ENCODE measurements around the gene UBE2O.
"Not testable (repeated sequence)": the region's sequence is repeated elsewhere in the genome, so short reads cannot be mapped to it uniquely, and the experiment has no call there.

Gene UBE2O

GRCh38 chr17:76370261-76370993 is 82.5 kb downstream of the UBE2O start:
- no peak for DNase-seq (ENCODE audit: low read depth in 3 of 3)

DNA sequence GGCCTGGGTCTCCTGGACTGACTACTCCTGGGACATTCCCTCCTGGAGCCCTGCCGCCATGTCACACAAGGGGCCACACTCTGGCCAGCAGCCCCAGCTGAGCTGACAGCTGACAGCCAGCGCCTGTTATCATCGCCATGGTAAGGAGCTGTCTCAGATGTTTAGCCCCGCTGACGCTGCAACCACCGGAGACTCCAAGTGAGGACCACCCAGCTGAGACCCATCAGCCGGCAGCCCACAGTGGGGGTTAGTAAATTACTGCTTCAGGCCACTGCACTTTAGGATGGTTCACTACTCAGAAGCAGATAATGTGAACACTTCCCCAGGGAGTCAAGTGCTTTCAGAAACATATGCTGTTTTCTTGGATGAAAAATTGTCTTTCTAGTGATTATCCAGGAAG is 83.1 kb downstream of the UBE2O start:
- no peak for DNase-seq (ENCODE audit: low read depth in 3 of 3)

GRCh38 chr17:76369379-76369778 is 83.6 kb downstream of the UBE2O start:
- DNase-seq (ENCODE audit: low read depth in 3 of 3), result no peak

- DNase-seq (ENCODE audit: low read depth in 3 of 3), result no peak
Observed at GRCh38 chr17:76368545-76368944, 84.4 kb downstream of the UBE2O start.

DNA sequence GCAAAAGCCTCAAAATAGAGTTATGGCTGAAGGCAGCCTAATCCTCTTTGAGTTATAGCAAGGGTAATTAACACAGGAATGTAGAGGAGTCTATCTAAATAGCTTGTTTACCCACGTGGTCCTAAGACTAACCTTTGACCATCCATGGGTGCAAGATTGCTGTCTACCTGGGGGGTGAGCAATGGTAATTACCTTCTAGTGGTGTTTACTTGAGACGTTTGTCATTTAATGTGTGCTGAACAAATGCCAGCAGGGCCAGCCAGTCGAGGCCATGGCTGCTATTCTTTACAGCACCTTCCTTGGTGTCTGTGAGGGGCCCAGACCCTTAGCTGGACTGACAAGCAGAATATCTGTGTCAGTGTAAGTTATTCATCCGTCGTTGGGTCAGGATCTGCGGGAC is 85.3 kb downstream of the UBE2O start:
- DNase-seq (ENCODE audit: low read depth in 3 of 3), result no peak

- DNase-seq (ENCODE audit: low read depth in 3 of 3), result no peak
Observed at GRCh38 chr17:76366247-76366646, 86.7 kb downstream of the UBE2O start.

- no peak for DNase-seq (ENCODE audit: low read depth in 3 of 3)
Observed at GRCh38 chr17:76365256-76365903, 87.6 kb downstream of the UBE2O start.

GRCh38 chr17:76363107-76363842 is 89.7 kb downstream of the UBE2O start:
- DNase-seq (ENCODE audit: low read depth in 3 of 3), result no peak

DNA sequence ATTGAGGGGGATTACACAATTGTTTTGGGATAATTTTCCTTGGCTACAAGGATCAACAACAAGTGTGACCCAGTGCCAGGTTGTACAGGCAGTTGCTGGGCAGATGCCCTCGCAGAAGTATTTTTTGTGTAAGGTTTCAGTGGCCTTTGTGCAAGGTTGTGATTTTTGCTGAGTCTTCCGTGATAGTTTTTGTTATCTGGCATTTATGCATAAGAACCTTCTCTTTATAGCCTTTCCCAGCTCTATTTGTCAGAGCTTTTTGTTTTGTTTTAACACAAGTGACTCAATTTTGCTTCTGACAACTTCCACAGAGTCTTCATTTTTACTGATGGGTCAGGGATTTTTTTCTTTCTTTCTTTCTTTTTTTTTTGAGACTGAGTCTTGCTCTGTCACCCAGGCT is 92.5 kb downstream of the UBE2O start:
- DNase-seq (ENCODE audit: low read depth in 3 of 3), result no peak

GRCh38 chr17:76359776-76360175 is 93.2 kb downstream of the UBE2O start:
- not testable (repeated sequence) for DNase-seq (ENCODE audit: low read depth in 3 of 3)

- no peak for DNase-seq (ENCODE audit: low read depth in 3 of 3)
Observed at GRCh38 chr17:76359375-76359774, 93.6 kb downstream of the UBE2O start.

DNA sequence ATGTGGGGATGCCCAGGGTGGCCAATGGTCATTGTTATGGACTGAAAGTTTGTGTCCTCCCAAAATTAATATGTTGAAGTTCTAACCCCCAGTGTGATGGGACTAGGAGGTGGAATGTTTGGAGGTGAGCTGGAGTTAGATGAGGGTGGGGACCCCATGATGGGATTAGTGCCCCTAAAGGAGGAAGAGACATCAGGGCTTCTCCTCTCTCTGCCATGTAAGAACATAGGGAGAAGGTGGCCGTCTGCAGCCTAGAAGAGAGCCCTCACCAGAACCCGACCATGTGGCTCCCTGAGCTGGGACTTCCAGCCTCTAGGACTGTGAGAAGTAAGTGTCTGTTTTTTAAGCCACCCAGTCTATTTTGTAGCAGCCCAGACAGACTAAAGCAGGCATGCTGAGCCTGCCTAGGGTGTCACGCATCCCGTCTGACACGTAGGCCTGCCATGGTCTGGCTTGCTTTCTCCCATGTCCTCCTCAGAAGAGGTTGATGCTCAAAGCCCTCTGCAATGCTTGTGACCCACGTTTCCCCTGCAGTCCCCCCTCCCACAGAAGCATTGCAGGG is 95.3 kb downstream of the UBE2O start:
- no peak for DNase-seq (ENCODE audit: low read depth in 3 of 3)

GRCh38 chr17:76356803-76357456 is 96.0 kb downstream of the UBE2O start:
- DNase-seq (ENCODE audit: low read depth in 3 of 3), result no peak

DNA sequence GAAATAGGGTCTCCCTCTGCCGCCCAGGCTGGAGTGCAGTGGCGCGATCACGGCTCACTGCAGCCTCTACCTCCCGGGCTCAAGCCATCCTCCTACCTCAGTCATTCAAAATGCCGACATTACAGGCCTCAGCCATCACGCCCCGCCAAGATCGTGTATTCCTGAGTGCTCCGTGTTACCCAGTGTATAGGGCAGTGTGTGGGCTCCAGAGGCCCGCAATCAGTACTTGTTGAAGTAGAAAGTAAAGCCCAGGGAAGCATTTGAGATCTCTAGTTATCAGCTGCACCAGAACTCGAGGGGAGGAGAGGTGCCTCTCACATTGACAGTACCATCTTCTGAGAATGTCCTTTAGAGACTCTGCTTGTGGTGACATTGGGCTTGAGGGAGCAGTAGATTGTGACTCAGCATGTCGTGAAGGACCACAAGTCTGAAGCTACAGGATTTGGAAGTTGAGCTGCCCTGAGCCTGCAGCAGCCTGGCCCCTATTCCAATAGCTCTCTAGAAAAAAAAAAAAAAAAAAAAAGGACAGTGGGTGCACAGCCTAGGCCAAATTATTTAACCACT is 98.1 kb downstream of the UBE2O start:
- DNase-seq (ENCODE audit: low read depth in 3 of 3), result no peak

GRCh38 chr17:76354317-76354729 is 98.6 kb downstream of the UBE2O start:
- DNase-seq (ENCODE audit: low read depth in 3 of 3), result no peak

DNA sequence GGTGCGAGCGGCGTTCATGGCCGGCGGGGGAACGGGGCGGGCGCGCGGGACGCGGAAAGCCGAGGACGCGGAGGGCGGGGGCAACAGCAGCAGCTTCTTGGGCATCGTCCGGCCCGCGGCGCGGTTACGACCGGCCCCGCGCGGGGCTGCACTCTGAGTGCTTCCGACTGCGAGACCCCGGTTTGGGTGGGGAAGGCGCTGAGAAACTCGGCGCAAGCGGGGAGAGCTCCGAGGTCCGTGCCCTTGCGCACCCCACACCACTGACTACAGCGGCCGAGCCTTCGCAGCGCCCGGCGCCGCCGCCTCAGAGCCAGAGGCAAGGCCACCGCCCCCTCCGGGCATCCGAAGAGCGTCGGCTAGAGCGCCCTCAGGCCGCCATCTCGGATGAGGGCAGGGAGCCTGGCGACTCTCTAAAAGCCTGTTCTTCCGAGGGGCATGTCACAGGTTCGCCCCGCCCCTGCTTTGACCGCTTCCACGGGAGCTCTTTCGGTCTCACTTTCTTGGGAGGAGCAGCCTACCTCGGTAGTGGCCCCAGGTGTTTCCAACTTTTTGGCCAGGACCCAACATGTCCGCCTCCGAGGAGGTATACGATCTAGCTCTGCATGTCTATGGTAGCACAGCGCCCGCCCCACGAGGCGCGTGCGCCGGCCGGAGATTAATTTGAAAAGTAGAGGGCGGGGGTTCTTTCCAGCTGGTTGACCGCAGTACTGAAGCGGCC is 99.2 kb downstream of the UBE2O start, which contains the start of gene PRPSAP1:
Gene PRPSAP1, minus strand, starts transcription at position 318 of the 718 bp plus-strand sequence. Its CDS starts 213 bp downstream, at position 105.
- DNase-seq (ENCODE audit: low read depth in 3 of 3), result peak; percentile 59 to 80 (median 66)

DNA sequence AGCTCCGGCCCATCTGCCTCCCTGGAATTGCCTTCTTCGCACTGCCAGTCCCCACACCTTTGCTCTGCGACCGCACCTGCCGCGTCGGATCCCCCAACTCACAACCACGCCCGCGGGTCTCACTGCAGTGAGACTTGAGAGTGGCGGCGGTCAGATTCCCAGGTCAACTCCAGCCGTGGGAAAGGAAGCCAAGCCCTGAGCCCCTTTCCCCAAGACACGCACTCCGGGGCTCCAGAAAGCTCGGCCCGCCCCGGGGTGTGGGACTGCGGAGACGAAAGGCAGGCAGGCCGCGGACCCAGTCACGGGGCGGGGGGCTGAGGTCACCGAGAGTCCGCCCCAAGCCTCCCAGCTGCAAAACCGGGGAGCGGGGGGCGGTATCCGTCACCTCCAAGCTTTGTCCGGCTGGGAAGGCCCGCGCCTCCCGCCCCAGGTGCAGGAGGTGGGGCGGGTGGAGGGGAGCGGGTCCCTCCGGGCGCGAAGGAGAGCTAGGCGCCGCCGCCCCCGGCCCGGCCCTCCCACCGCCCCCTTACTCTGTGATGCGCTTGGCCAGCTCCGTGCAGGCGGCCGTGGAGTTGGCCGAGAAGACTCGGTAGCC is 99.9 kb downstream of the UBE2O start:
- DNase-seq (ENCODE audit: low read depth in 3 of 3), result peak in 1 of 3 experiments; percentile 17

GRCh38 chr17:76351526-76352071 is 101.4 kb downstream of the UBE2O start:
- DNase-seq (ENCODE audit: low read depth in 3 of 3), result no peak

DNA sequence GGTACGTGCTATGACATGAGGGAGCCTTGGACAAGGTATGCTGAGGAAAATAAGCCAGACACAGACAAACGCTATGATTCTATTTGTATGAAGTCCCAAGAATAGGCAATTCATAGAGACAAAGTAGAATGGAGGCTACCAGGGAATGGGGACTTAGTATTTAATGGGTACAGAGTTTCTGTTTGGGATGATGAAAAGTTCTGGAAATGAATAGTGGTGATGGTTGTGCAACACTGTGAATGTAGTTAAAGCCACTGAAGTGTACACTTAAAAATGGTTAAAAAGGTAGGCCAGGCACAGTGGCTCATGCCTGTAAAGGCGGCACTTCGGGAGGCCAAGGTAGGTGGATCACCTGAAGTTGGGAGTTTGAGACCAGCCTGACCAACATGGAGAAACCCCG is 102.5 kb downstream of the UBE2O start:
- no peak for DNase-seq (ENCODE audit: low read depth in 3 of 3)

DNA sequence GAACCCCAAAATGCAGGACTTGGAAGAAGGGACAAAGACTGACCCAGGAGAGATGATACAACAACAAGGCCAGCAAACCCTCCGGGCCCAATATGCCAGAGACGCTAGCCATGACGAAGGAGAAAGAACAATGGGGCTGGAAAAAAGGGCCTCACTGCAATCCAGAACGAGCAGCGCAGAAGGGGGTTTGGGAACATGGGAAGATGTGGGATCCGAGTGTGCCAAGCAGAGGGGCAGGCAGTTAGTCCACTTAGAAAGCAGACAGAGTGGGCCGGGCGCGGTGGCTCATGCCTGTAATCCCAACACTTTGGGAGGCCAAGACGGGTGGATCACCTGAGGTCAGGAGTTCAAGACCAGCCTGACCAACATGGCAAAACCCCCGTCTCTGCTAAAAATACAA is 106.0 kb downstream of the UBE2O start:
- DNase-seq (ENCODE audit: low read depth in 3 of 3), result not testable (repeated sequence)

Measured in stimulated activated CD4-positive, alpha-beta T cell treated with anti-CD3 and anti-CD28 coated beads, TNF-alpha, amount 100 ng/mL, for 24 hours (primary cell).